HFF-Myc (cell line): ENCODE results near the gene SENP3.
A peak's percentile ranks its signal among the peaks of the same experiment; 100 is the strongest.

ENCODE experiments used
- DNase-seq: peaks from one replicate; pipeline ENCODE4 v3.0.0-alpha.2; 2011; ENCODE audit warnings: low read depth; ENCODE audit errors: extremely low read depth
- H3K4me3 ChIP-seq: replicated peaks from 2 replicates; pipeline ENCODE4 v1.5.1; 2011; ENCODE audit warnings: low read depth, mild to moderate bottlenecking, control low read depth, low read length
- TF ChIP-seq, protein P1 (sequence below): IDR thresholded peaks from 2 replicates; pipeline ENCODE4 v1.5.1; 2012; ENCODE audit warnings: mild to moderate bottlenecking, low read depth, low read length, control low read depth; ENCODE audit errors: missing control alignments

Gene SENP3

DNA sequence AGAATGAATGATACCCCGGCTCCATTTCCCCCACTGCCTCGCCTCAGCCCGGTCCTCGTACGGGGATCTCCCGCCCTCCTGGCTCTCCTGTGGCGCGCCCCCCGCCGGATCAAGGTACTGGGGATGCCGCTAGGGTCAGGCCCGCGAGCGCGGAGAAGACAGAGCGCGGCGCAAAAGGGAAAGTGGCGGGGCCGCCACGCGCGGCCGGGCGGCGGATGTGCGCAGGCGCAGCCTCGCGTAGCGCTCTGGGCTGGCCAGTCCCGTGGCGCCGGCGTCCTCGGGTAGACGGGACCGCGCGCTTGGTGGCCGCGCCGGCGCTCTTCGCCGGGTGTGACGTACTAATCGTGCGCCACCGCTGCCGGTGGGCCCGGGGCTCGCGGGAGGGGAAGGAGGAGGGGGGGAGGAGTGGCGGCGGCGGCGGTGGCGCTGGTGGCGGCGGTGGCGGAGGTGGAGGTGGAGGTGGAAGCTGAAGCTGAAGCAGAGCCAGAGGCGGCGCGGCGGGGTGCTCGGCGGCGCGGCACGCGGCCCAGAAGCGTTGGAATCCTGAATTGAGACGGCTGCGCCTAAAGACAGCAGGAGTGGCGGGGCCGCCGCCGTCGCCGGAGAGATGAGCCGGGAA is at the start of gene SENP3:
SENP3 (plus strand) TSS at position 331 of the 619 bp plus-strand sequence. CDS start 1,158 bp downstream, outside the sequence.
- TF ChIP-seq, protein P1, sequence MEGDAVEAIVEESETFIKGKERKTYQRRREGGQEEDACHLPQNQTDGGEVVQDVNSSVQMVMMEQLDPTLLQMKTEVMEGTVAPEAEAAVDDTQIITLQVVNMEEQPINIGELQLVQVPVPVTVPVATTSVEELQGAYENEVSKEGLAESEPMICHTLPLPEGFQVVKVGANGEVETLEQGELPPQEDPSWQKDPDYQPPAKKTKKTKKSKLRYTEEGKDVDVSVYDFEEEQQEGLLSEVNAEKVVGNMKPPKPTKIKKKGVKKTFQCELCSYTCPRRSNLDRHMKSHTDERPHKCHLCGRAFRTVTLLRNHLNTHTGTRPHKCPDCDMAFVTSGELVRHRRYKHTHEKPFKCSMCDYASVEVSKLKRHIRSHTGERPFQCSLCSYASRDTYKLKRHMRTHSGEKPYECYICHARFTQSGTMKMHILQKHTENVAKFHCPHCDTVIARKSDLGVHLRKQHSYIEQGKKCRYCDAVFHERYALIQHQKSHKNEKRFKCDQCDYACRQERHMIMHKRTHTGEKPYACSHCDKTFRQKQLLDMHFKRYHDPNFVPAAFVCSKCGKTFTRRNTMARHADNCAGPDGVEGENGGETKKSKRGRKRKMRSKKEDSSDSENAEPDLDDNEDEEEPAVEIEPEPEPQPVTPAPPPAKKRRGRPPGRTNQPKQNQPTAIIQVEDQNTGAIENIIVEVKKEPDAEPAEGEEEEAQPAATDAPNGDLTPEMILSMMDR, result no peak
- DNase-seq, result no peak
- H3K4me3 ChIP-seq, result peak within 1 kb of the TSS; percentile 89

DNA sequence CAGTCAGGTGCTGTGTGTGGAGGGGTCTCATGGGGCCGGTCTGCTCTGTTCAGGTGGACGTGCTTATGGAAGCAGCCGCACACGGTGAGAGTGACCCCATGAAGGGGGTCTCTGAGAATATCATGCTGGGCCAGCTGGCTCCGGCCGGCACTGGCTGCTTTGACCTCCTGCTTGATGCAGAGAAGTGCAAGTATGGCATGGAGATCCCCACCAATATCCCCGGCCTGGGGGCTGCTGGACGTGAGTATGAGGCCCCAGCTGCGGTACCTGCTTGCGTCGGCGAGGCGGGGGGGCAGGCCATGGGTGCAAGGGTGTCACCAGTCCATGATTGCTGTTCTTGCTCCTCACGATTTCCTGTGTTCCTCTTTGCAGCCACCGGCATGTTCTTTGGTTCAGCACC is 49.6 kb upstream of the SENP3 start:
- no peak overlapping the region for H3K4me3 ChIP-seq
- TF ChIP-seq, protein P1, result no peak
- no peak for DNase-seq

DNA sequence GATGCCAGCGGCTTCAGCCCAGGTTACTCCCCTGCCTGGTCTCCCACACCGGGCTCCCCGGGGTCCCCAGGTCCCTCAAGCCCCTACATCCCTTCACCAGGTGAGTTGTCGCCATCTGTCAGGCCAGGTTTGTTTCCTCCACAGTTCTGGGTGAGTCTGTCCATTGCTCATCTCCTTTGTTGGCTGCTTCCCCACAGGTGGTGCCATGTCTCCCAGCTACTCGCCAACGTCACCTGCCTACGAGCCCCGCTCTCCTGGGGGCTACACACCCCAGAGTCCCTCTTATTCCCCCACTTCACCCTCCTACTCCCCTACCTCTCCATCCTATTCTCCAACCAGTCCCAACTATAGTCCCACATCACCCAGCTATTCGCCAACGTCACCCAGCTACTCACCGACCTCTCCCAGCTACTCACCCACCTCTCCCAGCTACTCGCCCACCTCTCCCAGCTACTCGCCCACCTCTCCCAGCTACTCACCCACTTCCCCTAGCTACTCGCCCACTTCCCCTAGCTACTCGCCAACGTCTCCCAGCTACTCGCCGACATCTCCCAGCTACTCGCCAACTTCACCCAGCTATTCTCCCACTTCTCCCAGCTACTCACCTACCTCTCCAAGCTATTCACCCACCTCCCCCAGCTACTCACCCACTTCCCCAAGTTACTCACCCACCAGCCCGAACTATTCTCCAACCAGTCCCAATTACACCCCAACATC is 48.7 kb upstream of the SENP3 start:
- DNase-seq, result no peak
- TF ChIP-seq, protein P1, result no peak
- no peak overlapping the region for H3K4me3 ChIP-seq

DNA sequence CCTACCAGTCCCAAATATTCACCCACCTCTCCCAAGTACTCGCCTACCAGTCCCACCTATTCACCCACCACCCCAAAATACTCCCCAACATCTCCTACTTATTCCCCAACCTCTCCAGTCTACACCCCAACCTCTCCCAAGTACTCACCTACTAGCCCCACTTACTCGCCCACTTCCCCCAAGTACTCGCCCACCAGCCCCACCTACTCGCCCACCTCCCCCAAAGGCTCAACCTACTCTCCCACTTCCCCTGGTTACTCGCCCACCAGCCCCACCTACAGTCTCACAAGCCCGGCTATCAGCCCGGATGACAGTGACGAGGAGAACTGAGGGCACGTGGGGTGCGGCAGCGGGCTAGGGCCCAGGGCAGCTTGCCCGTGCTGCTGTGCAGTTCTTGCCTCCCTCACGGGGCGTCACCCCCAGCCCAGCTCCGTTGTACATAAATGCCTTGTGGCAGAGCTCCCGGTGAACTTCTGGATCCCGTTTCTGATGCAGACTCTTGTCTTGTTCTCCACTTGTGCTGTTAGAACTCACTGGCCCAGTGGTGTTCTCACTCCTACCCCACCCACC is 47.8 kb upstream of the SENP3 start:
- no peak overlapping the region for H3K4me3 ChIP-seq
- TF ChIP-seq, protein P1, result no peak
- no peak for DNase-seq

DNA sequence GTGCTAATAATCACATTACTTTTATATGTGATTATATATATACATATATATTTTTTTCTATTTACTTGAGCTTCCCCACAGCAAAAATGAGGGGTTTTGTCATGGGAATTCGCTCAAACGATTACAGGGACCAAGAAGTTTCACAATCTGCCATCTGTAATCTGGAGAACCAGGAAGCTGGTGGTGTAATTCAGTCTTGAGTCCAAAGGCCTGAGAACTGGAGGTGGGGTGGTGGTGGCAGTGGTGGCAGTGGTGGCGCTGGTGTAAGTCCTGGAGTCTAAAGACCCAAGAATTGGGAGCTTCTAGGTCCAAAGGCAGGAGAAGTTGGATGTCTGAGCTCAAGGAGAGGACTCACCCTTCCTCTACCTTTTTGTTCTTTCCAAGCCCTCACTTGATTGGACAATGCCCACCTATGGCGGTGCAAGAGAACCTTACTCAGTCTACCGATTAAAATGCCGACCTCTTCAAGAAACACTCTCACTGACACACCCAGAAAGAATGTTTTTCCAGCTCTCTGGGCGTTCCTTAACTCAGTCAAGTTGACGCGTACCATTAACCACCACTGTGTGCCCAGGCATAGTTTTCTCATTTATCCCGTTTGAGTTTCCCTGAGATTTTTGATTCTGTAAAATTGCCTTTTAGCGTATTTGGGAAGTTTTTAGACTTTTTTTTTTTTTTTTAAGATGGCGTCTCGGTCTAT is 45.7 kb upstream of the SENP3 start:
- no peak for DNase-seq
- TF ChIP-seq, protein P1, result no peak
- no peak overlapping the region for H3K4me3 ChIP-seq

DNA sequence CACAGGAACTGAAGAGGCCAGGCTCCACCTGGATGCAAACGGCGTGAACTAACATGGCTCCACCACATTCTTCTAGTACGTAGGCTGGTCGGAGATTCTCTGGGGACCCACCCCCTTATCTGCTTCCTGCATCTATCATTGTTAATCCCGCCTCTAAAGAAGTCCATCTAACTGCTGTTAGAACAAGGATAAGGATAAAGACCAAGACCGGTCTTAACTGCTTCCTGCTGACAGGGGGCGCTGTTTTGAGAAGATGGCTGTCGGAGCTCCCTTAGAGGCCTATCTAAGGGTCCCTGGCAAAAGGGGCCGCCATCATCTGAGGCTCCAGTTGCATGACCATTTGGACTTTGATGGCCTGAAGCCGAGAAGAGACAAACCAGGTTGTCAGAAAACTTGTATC is 38.7 kb upstream of the SENP3 start:
- TF ChIP-seq, protein P1, result peak; percentile 42
- DNase-seq, result no peak
- no peak overlapping the region for H3K4me3 ChIP-seq
